Measurements from ENCODE around the gene RNASE4. TPM values are rescaled to one million over a fixed set of nuclear protein-coding genes. Genes with fewer than 3 reads are reported as not detected.

The RNASE4 gene
- total RNA-seq, 2 donors from 2014 or later: 0.73 to 1.6 TPM

GRCh38 chr14:20688167-20688839 is 3.9 kb downstream of the RNASE4 start, which contains the start of gene ANG:
ANG (plus strand) TSS chr14:20688764; CDS start chr14:20693565, 4,801 bp downstream.
- Mint-ChIP-seq H3K27ac (no peak within 1 kb of the TSS), H3K4me3 (no peak within 1 kb of the TSS), H3K4me1 (peaks cover 8% of the 10 kb centered on the region), H3K9me3 (no peaks in the 10 kb centered on the region), H3K27me3 (ENCODE audit: insufficient read depth) (peaks cover 2% of the 10 kb centered on the region), H3K36me3 (ENCODE audit: low read depth) (no peaks in the 10 kb centered on the region)
- Histone ChIP-seq H3K9me3 (ENCODE audit: control insufficient read depth, low read length) (no peaks in the 10 kb centered on the region), H3K36me3 (ENCODE audit: control insufficient read depth, insufficient read depth, low read length) (no peaks in the 10 kb centered on the region), H3K27ac (ENCODE audit: low read depth, low read length) (no peak within 1 kb of the TSS), H3K9ac (ENCODE audit: extremely low read depth, low read length, poor library complexity, severe bottlenecking) (no peak within 1 kb of the TSS), H3K4me1 (ENCODE audit: control insufficient read depth, insufficient read depth, low read length) (peaks cover 5% of the 10 kb centered on the region), H3K4me3 (ENCODE audit: low read length) (no peak within 1 kb of the TSS), H3K27me3 (ENCODE audit: control insufficient read depth, insufficient read depth, low read length, poor library complexity, severe bottlenecking) (no peaks in the 10 kb centered on the region)
- no peak for TF ChIP-seq CTCF (conservative IDR thresholded peaks at IDR 0.05)
- 66 to 67% methylated on average over 6 to 7 of the region's 7 CpGs for WGBS, 2 experiments (ENCODE audit: insufficient coverage in 1 of 2, insufficient read length in 1 of 2)
- DNase-seq: no peak

- Mint-ChIP-seq H3K4me3 (no peak overlapping the region), H3K27ac (no peak overlapping the region), H3K27me3 (ENCODE audit: insufficient read depth) (peaks cover 2% of the 10 kb centered on the region), H3K36me3 (ENCODE audit: low read depth) (no peaks in the 10 kb centered on the region), H3K9me3 (no peaks in the 10 kb centered on the region), H3K4me1 (peaks cover 8% of the 10 kb centered on the region)
- Histone ChIP-seq H3K9ac (ENCODE audit: extremely low read depth, low read length, poor library complexity, severe bottlenecking) (no peak overlapping the region), H3K9me3 (ENCODE audit: control insufficient read depth, low read length) (no peaks in the 10 kb centered on the region), H3K4me3 (ENCODE audit: low read length) (no peak overlapping the region), H3K36me3 (ENCODE audit: control insufficient read depth, insufficient read depth, low read length) (no peaks in the 10 kb centered on the region), H3K27me3 (ENCODE audit: control insufficient read depth, insufficient read depth, low read length, poor library complexity, severe bottlenecking) (no peaks in the 10 kb centered on the region), H3K4me1 (ENCODE audit: control insufficient read depth, insufficient read depth, low read length) (peaks cover 5% of the 10 kb centered on the region), H3K27ac (ENCODE audit: low read depth, low read length) (no peak overlapping the region)
- TF ChIP-seq CTCF (conservative IDR thresholded peaks at IDR 0.05): peak; percentile 87
- peak; percentile 77 for DNase-seq
- WGBS, 2 experiments (ENCODE audit: insufficient coverage in 1 of 2, insufficient read length in 1 of 2): 42 to 50% methylated on average over 4 to 9 of the region's 9 CpGs
Observed at GRCh38 chr14:20690848-20691640, 6.7 kb downstream of the RNASE4 start.

- Histone ChIP-seq H3K4me3 (ENCODE audit: low read length) (no peak overlapping the region), H3K9me3 (ENCODE audit: control insufficient read depth, low read length) (no peaks in the 10 kb centered on the region), H3K27me3 (ENCODE audit: control insufficient read depth, insufficient read depth, low read length, poor library complexity, severe bottlenecking) (no peaks in the 10 kb centered on the region), H3K36me3 (ENCODE audit: control insufficient read depth, insufficient read depth, low read length) (no peaks in the 10 kb centered on the region), H3K9ac (ENCODE audit: extremely low read depth, low read length, poor library complexity, severe bottlenecking) (no peak overlapping the region), H3K27ac (ENCODE audit: low read depth, low read length) (no peak overlapping the region), H3K4me1 (ENCODE audit: control insufficient read depth, insufficient read depth, low read length) (peaks cover 4% of the 10 kb centered on the region)
- WGBS, 2 experiments (ENCODE audit: insufficient coverage in 1 of 2, insufficient read length in 1 of 2): 74 to 91% methylated on average over 4 to 7 of the region's 7 CpGs
- Mint-ChIP-seq H3K4me3 (no peak overlapping the region), H3K4me1 (peaks cover 5% of the 10 kb centered on the region), H3K27me3 (ENCODE audit: insufficient read depth) (peaks cover under 1% of the 10 kb centered on the region), H3K36me3 (ENCODE audit: low read depth) (no peaks in the 10 kb centered on the region), H3K9me3 (no peaks in the 10 kb centered on the region), H3K27ac (no peak overlapping the region)
- no peak for TF ChIP-seq CTCF (conservative IDR thresholded peaks at IDR 0.05)
- DNase-seq: no peak
Observed at GRCh38 chr14:20692116-20692751, 7.9 kb downstream of the RNASE4 start.
